CD4-positive, alpha-beta T cell treated with Interleukin-4 for 1 hour (primary cell): ENCODE results near the gene SKIDA1.

Experiments used
- DNase-seq, 2 donors: peaks; one replicate each; pipeline ENCODE4 v3.0.0-alpha.2; 2020 to 2022

The SKIDA1 gene

DNA sequence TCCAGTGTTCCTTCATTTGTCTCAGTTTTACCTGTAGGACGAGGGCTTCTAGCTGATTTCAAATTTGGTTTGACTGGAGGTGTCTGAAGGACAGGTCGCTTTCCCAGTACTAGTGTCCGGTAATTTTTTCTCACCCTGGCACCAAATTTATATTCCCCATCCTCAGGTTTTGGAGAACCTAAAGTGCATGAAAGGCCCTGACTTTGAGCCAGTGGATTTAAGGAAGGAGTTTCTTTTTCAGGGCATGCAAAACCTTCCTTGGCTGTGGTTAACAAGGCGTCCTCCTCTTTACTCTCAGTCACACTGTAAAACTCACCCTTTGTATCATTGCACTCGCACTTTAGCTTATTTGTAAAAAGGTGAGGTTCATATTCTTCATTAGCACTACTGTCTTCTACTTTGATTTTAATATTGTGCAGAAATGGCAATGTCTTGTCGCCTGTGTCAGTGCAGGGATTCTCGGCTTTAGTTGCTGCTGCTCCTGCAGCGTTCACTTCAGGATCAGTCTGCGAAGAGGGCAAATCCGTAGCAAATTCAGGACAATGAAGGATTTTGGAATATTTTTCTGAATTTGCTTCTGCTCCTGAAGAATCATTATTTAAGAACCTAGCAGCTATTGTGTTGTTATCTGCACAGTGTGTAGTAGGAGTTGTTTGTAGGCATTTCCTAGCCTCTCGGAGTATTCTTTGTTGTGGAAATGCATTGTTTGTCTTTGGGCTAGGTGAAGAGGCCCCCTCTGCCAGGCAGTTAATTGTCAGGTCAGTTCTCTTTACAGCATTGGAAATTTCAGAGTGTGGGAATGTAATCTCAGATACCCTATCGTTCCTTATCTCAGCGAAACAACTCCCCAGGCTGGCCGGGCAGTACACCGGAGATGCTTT is 9.9 kb downstream of the SKIDA1 start:
- DNase-seq = no peak

GRCh38 chr10:21514818-21515351 is 10.6 kb downstream of the SKIDA1 start:
- DNase-seq = no peak

DNA sequence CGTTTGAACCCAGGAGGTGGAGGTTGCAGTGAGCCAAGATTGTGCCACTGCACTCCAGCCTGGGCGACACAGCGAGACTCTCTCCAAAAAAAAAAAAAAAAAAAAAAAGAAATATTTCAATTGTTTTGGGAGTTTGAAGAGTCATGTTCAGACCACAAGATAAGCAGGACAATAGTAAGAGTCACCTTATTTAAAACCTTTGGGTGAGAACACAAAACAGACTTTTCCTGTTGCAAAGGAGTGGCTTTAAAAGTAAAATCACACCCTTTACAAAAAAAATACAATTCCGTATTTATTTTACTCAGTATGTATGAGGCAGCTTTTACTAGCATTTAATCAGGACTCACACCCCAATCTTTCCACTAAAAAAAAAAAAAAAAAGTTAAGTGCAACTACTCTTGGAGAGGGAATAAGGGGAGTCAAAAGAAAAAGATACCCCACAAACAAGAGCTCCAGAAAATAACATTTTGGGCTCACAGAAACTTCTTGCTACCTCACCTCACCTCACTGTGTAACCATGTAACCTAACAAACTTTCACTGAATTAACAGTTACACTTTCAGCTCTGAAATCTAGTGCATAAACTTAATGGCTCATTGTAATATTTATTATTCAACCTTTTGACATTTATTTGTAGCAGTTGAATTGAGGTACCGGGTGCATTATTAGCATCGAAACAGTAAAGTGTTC is 11.2 kb downstream of the SKIDA1 start:
- DNase-seq = no peak

DNA sequence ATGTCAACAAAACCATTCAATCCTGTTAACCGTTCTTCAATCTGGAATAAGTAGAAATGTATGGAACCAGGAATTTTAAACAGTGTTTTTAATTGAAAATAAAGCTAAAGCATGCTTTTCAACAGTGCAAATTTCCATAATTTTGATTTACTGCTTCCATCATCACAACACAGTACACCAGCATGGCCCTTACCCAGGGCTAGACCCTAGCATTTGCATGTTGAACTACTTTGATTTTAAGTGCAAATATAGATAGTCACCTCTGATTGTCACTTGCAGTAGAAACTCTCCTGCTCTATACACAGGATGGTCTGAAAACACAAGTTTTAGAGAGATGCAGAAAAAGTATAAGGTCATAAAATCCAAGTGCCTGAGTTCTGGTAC is 12.1 kb downstream of the SKIDA1 start:
- DNase-seq = no peak

- no peak for DNase-seq
Observed at GRCh38 chr10:21512573-21513404, 12.7 kb downstream of the SKIDA1 start.

- no peak for DNase-seq
Observed at GRCh38 chr10:21511946-21512572, 13.4 kb downstream of the SKIDA1 start.

DNA sequence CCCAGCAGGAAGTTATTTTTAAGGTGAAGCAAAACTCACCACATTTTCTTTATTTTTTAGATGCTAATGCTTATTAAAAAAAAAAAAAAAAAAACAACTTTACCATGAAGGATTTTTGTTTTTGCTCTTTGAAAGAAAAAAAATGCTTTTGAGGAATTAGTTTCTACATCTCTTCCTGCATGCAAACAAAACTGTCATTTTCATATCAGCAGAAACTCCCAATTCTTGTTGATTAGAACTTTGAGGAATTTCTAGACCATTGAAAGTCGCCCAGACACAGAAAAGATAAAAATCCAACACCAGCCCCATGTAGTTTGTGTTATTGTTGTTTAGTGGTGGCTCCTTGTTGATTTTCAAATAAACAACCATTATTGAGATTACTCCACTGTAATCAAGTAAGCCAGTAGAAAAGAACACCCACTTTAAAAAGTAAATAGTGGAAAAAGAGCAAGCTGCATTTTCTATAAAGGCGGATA is 14.3 kb downstream of the SKIDA1 start:
- DNase-seq = no peak

GRCh38 chr10:21510241-21511094 is 15.0 kb downstream of the SKIDA1 start:
- no peak for DNase-seq

DNA sequence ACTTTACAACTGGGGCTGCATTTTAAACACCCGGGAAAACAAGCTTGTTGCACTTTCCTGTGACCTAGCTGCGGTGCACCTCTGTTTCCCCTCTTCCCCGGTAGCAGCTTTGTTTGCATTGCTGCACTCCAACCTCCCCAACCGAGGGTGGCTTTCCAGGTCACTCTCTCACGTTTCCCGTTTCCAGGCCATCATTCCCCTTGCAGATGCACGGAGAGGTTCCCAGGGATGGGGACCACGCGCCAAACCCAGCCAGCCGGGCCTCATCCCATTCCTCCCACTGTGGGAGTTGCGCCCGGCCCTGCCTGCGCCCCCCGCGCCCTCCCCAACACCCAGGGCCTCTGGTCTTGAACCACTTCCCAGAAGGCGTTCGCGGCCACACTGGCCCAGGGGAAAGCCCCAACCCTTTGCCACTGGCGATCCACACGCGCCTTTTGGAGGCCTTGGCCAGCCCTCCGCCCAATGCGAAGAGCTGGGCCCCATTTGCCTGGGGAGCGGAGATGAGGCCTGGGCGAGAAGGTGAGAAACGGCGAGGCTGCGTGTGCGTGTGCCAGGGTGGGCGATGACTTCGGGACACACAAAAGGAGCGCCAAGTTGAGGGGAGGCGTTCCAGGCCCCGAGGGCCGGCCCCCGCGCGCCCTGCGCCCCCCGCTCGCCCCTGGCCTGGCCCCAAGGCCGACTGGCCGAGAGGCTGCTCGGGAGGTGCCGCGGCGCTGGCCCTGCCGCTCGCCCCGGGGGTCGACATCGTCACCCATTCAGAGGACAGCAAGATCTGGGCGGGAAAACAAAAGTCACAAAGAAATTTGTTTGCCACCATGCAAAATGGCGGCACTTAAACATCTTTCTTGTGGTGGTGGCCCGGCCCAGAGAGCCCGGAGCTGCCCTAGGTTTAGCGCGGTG is 15.9 kb downstream of the SKIDA1 start:
- DNase-seq = no peak

DNA sequence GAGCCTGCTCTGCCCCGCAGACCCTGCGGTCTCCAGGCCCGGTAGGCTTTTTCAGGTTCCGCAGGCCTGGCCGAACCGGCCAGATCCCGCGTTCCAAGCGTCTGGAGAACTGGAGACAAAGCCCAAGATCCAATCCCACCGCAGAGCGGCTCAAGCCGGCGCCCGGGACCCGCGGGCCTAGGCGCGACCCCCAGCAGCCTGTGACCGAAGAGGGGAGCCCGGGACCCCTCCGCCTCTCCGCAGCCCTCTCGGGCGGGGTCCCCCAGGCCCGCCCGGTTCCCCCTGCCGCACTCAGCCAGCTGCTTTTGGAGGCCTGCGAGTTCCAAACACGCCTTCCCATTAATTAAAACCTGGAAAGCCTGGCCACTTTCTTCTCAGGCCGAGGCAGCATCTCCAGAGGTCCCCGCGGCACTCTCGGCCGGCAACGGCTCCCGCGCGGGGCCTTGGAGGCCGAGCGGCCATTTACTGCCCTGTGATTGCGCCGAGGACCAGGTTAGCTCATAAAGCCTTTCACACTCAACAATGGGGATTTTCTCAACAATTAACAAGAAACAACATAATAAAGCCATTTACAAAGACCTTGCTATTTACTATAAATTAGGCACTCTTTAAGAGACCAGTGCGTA is 16.7 kb downstream of the SKIDA1 start:
- no peak for DNase-seq

DNA sequence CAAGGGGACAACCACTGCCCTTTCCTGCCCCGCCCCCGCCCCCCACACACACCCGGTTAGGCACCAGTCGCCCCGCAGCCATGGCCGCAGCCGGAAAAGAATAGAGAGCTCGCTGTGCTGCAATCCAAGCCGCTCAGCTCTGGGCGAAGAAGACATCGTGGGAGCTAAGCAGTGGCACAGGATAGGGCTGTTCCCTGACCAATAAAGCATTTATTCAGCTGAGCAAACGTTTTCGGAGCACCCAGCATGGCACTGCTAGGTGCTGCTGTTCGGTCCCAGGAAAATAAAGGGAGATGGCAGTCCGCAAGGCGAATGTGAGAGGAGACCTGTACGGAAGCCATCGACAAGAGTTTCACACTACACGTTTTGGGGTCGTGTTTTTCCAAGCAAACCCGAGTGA is 18.3 kb downstream of the SKIDA1 start:
- no peak for DNase-seq

DNA sequence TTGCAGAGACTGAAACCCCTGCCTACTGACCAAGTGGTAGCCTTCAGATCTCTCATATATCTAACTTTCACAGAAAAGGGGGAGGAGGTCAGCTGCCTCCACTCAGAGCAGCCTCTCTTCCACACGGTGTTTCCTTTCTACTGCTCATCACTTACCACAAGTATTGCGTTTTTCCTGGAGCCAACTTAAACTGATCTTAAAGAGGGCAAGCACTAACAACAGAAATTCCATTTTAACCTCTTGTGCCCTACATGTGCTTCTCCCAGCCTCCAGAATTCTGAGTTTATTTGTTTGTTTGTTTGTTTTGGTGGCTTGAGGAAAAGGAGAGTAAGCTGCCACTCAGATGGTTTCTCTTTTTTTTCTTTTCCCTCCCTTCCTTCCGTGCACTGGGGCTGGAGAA is 19.1 kb downstream of the SKIDA1 start:
- no peak for DNase-seq

- no peak for DNase-seq
Observed at GRCh38 chr10:21505711-21506278, 19.7 kb downstream of the SKIDA1 start.

- DNase-seq = no peak
Observed at GRCh38 chr10:21503542-21503941, 21.9 kb downstream of the SKIDA1 start.

DNA sequence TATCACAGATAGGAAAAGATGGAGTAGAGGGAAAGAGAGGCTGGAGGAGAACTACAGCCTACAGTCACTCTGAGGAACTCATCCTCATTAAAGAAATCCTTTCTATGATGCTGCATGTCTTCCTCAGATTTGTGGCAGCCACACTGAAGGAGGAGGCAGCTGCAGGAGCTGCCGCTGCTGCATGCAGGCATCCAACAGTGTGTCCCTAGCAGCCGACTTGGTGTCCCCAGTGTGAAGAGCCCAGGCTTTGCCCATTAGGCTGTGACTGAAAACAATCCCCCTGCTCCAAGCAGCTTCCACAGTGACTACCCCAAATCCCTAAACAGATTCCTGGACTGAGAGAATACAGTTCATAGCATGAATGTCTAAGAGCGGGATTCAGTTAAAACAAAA is 23.1 kb downstream of the SKIDA1 start:
- DNase-seq = no peak

DNA sequence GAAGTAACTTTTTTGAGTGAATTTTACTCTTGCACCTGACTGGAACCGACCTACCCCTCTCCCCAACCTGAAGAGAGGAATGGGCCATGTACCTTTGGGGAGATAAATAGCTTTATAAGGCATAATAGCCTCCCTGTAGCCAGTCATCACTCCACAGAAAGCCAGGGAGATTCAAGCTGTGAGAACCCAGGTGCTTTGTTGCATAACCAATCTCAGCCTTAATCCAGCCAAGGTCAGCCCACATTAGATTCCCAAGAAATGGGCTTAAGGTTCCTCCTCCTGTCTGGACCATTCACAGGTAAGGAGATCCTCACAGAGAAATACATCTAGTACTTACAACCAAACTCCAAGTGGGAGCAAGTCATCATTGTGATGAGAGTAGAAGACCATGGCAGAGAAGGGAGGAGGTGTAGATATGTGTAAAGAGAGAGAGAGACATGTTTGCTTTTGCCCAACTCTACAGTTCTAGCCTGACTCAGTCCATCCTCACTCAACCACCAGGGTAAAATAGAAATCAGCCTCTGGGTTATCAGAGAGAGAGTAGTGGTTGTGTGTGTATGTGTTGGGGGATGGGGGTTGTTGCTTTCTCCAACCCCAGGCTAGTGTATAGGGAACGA is 23.6 kb downstream of the SKIDA1 start:
- DNase-seq = no peak

- DNase-seq = no peak
Observed at GRCh38 chr10:21501091-21501490, 24.4 kb downstream of the SKIDA1 start.

DNA sequence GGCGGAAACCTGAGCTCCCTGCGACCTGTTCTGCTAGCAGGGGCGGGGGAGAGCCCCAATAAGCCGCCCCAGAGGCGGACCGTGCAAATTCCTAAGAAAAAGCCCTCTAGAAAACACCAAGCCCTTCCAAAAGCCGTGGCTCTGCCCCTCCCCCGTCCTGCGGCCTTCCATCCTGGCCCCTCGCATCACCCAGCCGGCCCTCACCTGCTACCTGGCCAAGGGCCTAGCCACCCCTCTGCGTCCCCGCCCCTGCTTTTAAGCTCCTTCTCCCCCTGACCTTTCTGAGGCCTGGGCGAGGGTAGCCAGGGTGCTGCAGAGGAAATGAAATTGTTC is 24.9 kb downstream of the SKIDA1 start:
- no peak for DNase-seq
